ENCODE measurements around the gene DPH2. TPM values are rescaled to one million over a fixed set of nuclear protein-coding genes. Genes with fewer than 3 reads are reported as not detected.

The DPH2 gene
- total RNA-seq, 2 experiments from 2014 or later = 10.3 to 12.0 TPM

DNA sequence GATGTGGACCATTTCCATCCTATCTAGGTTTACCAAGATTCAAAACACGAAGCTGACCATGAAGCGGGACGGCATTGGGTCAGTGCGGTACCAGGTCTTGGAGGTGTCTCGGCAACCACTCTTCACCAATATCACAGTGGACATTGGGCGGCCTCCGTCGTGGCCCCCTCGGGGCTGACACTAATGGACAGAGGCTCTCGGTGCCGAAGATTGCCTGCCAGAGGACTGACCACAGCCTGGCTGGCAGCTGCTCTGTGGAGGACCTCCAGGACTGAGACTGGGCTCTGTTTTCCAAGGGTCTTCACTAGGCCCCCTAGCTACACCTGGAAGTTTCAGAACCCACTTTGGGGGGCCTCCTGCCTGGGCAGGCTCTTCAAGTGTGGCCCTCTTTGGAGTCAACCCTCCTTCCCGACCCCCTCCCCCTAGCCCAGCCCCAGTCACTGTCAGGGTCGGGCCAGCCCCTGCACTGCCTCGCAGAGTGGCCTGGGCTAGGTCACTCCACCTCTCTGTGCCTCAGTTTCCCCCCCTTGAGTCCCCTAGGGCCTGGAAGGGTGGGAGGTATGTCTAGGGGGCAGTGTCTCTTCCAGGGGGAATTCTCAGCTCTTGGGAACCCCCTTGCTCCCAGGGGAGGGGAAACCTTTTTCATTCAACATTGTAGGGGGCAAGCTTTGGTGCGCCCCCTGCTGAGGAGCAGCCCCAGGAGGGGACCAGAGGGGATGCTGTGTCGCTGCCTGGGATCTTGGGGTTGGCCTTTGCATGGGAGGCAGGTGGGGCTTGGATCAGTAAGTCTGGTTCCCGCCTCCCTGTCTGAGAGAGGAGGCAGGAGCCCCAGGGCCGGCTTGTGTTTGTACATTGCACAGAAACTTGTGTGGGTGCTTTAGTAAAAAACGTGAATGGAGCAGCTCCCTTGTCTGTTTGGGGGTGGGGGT, 20.7 kb downstream of the DPH2 start:
- H3K4me3 Mint-ChIP-seq = peak overlapping the region; percentile 95
- ChIA-PET CTCF (interaction anchor here (1.2 to 2.9 kb wide), 3 partner anchors 15 to 58 kb away, joined by 3 to 10 read pairs (median 4); partner anchors contain the start of gene ATP6V0B), POLR2A (no interaction called here)
- peaks cover 16% of the 10 kb centered on the region for H3K4me1 Mint-ChIP-seq (ENCODE audit: low read depth)
- no peak overlapping the region for H3K27ac ChIP-seq (ENCODE audit: low read depth in 1 of 2, low read length in 2 of 2)
- H3K27me3 ChIP-seq (ENCODE audit: control insufficient read depth in 1 of 2, insufficient read depth in 2 of 2, low read length in 2 of 2) = no peaks in the 10 kb centered on the region
- TF ChIP-seq, protein P1, sequence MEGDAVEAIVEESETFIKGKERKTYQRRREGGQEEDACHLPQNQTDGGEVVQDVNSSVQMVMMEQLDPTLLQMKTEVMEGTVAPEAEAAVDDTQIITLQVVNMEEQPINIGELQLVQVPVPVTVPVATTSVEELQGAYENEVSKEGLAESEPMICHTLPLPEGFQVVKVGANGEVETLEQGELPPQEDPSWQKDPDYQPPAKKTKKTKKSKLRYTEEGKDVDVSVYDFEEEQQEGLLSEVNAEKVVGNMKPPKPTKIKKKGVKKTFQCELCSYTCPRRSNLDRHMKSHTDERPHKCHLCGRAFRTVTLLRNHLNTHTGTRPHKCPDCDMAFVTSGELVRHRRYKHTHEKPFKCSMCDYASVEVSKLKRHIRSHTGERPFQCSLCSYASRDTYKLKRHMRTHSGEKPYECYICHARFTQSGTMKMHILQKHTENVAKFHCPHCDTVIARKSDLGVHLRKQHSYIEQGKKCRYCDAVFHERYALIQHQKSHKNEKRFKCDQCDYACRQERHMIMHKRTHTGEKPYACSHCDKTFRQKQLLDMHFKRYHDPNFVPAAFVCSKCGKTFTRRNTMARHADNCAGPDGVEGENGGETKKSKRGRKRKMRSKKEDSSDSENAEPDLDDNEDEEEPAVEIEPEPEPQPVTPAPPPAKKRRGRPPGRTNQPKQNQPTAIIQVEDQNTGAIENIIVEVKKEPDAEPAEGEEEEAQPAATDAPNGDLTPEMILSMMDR (IDR thresholded peaks at IDR 0.05) = no peak
- H3K9me3 Mint-ChIP-seq = no peaks in the 10 kb centered on the region
- no peaks in the 10 kb centered on the region for H3K36me3 Mint-ChIP-seq (ENCODE audit: low read depth)
- peak overlapping the region; percentile 78 for H3K4me3 ChIP-seq (ENCODE audit: low read length)
- no peak for DNase-seq
- no peak for ATAC-seq (ENCODE audit: poor library complexity)
- no peaks in the 10 kb centered on the region for H3K36me3 ChIP-seq (ENCODE audit: insufficient read depth, low read length)
- intact Hi-C loops (cut with DNase I, micrococcal nuclease) = loop anchor here (1.0 to 5.0 kb wide), 4 partner anchors 15 to 44 kb away; partner anchors contain the start of genes IPO13 (in 1 of the 2) and SLC6A9 (in 1 of the 2)
- no peaks in the 10 kb centered on the region for H3K27me3 Mint-ChIP-seq
- peaks cover 19% of the 10 kb centered on the region for H3K4me1 ChIP-seq (ENCODE audit: insufficient read depth, low read length)
- H3K27ac Mint-ChIP-seq = peak overlapping the region; percentile 62
- H3K9me3 ChIP-seq (ENCODE audit: control insufficient read depth in 1 of 2, insufficient read depth in 1 of 2, low read length in 2 of 2) = no peaks in the 10 kb centered on the region

DNA sequence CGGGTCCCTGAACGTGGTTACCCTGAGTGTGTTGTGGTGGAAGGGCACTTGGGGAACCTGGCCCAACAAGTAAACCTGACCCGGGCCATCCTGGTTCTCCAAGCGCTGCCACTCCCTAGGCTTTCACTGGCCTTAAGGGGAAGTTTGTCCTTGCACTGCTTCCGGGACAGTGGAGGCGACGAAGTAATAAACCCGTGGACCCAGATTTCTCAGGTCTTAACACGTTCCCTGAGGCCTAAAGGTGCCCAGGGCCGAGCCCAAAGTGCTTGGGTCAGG, 21.3 kb downstream of the DPH2 start:
- H3K36me3 Mint-ChIP-seq (ENCODE audit: low read depth) = no peaks in the 10 kb centered on the region
- H3K27ac Mint-ChIP-seq = peak overlapping the region; percentile 62
- no peak for ATAC-seq (ENCODE audit: poor library complexity)
- H3K27me3 Mint-ChIP-seq = no peaks in the 10 kb centered on the region
- POLR2A ChIA-PET = no interaction called here
- Histone ChIP-seq H3K27ac (ENCODE audit: low read depth in 1 of 2, low read length in 2 of 2) (no peak overlapping the region), H3K36me3 (ENCODE audit: insufficient read depth, low read length) (no peaks in the 10 kb centered on the region), H3K27me3 (ENCODE audit: control insufficient read depth in 1 of 2, insufficient read depth in 2 of 2, low read length in 2 of 2) (no peaks in the 10 kb centered on the region), H3K9me3 (ENCODE audit: control insufficient read depth in 1 of 2, insufficient read depth in 1 of 2, low read length in 2 of 2) (no peaks in the 10 kb centered on the region), H3K4me3 (ENCODE audit: low read length) (peak overlapping the region; percentile 78), H3K4me1 (ENCODE audit: insufficient read depth, low read length) (peaks cover 19% of the 10 kb centered on the region)
- peak overlapping the region; percentile 95 for H3K4me3 Mint-ChIP-seq
- peaks cover 16% of the 10 kb centered on the region for H3K4me1 Mint-ChIP-seq (ENCODE audit: low read depth)
- no peaks in the 10 kb centered on the region for H3K9me3 Mint-ChIP-seq
- intact Hi-C loops (cut with DNase I, micrococcal nuclease) = loop anchor here (1.0 to 5.0 kb wide), 4 partner anchors 16 to 45 kb away; partner anchors contain the start of genes IPO13 (in 1 of the 2) and SLC6A9 (in 1 of the 2)
- CTCF ChIA-PET = interaction anchor here (1.2 to 2.9 kb wide), 3 partner anchors 16 to 58 kb away, joined by 3 to 10 read pairs (median 4); partner anchors contain the start of gene ATP6V0B
- TF ChIP-seq, protein P1 (IDR thresholded peaks at IDR 0.05) = no peak
- no peak for DNase-seq

DNA sequence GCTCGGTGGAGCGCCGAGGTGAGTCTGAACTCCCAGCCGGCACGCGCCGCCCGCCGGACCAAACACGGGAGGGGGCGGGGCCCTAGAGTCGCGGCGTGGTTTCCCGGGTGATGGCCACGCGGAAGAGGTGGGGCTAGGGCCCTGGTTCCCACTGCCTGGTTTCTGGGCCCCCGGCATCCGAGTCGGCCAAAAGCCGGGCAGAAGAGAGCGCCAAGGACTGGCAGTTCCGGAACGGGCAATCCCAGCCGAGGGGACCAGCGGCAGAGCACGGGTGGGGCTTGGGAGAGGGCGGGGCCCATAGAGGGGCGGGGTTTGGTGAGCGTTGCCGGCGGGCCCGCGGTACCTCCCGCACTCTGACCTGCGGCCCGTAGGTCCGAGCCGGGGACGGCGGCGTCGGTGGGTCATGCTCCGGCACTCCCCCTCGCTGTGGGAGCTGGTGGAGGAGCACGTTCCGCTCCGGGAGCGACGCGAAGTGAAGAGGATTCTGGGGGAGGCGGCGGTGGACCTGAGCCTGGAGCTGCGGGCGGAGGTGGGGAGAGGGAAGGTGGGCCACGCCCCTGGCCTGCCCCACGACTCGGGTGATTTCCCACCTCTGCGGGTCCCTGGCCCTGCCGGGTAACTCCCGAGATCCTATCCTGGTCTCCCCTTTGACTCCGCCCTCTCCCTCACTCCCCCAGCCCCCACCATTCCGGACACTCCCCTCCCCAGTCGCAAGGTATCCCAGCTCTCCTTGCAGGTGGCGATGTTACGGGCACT, 21.8 kb downstream of the DPH2 start, which contains the start of gene CCDC24:
TSS of gene CCDC24 (plus strand) at position 124 of the 756 bp plus-strand sequence. CDS start at position 404, 280 bp downstream.
- H3K4me1 ChIP-seq (ENCODE audit: insufficient read depth, low read length) = peaks cover 19% of the 10 kb centered on the region
- peaks cover 16% of the 10 kb centered on the region for H3K4me1 Mint-ChIP-seq (ENCODE audit: low read depth)
- H3K27me3 ChIP-seq (ENCODE audit: control insufficient read depth in 1 of 2, insufficient read depth in 2 of 2, low read length in 2 of 2) = no peaks in the 10 kb centered on the region
- ATAC-seq (ENCODE audit: poor library complexity) (peak; percentile 82), DNase-seq (peak; percentile 39 to 87 (median 67))
- H3K4me3 ChIP-seq (ENCODE audit: low read length) = peak within 1 kb of the TSS; percentile 78
- no peaks in the 10 kb centered on the region for H3K36me3 ChIP-seq (ENCODE audit: insufficient read depth, low read length)
- H3K9me3 ChIP-seq (ENCODE audit: control insufficient read depth in 1 of 2, insufficient read depth in 1 of 2, low read length in 2 of 2) = no peaks in the 10 kb centered on the region
- no peaks in the 10 kb centered on the region for H3K27me3 Mint-ChIP-seq
- TF ChIP-seq, protein P1 (IDR thresholded peaks at IDR 0.05) = no peak
- ChIA-PET CTCF (interaction anchor here (1.2 to 2.9 kb wide), 3 partner anchors 16 to 57 kb away, joined by 3 to 10 read pairs (median 4); partner anchors contain the start of gene ATP6V0B), POLR2A (interaction anchor here (0.6 to 0.9 kb wide), 3 partner anchors 16 to 1365 kb away, joined by 3 to 4 read pairs (median 4); partner anchors contain the start of gene ATP6V0B)
- H3K27ac Mint-ChIP-seq = peak within 1 kb of the TSS; percentile 62
- no peak within 1 kb of the TSS for H3K27ac ChIP-seq (ENCODE audit: low read depth in 1 of 2, low read length in 2 of 2)
- intact Hi-C loops (cut with DNase I, micrococcal nuclease) = loop anchor here (1.0 to 5.0 kb wide), 4 partner anchors 16 to 45 kb away; partner anchors contain the start of genes IPO13 (in 1 of the 2) and SLC6A9 (in 1 of the 2)
- H3K9me3 Mint-ChIP-seq = no peaks in the 10 kb centered on the region
- no peaks in the 10 kb centered on the region for H3K36me3 Mint-ChIP-seq (ENCODE audit: low read depth)
- H3K4me3 Mint-ChIP-seq = peak within 1 kb of the TSS; percentile 95

Data from CD4-positive, alpha-beta T cell (primary cell).